HG02623 (cell line): ENCODE data around the gene ATP2C2.

Experiments
- ATAC-seq: cut with Tn5 transposase; IDR thresholded peaks from one replicate; pipeline ENCODE4 v1.9.1; 2021; ENCODE audit warnings: moderate library complexity; ENCODE audit not compliant: unreplicated experiment

The ATP2C2 gene

GRCh38 chr16:84508502-84508901 is 140.2 kb downstream of the ATP2C2 start:
- ATAC-seq = no peak

GRCh38 chr16:84509032-84509950 is 141.0 kb downstream of the ATP2C2 start:
- ATAC-seq = no peak

DNA sequence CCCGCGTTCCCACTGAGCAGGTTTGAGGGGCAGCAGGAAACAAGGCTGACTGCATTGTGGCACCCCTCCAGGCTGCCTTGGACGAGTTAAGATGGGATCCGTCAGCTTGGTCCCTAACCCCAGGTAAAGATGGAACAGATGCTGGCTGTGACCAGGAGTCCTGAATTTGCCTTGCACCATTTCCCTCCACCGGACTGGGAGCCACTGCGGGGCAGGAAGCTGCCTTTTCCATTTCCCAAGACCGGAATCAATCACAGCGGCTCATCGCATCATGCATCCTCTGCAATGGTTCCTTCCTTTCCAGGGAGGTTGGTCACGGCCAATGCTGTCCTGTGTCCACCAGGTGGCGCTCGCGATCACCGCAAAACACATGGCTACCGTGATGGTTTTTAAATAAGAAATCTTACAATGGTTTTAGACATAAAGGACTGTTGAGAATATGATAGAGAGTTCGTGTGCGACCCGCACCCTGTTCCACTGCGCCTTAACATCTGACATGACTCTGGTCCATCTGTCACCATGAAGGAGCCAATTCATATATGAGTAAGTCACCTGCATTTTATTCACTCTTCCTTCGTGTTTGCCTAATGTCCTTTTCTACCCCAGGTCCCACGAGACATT is 143.0 kb downstream of the ATP2C2 start:
- no peak for ATAC-seq

DNA sequence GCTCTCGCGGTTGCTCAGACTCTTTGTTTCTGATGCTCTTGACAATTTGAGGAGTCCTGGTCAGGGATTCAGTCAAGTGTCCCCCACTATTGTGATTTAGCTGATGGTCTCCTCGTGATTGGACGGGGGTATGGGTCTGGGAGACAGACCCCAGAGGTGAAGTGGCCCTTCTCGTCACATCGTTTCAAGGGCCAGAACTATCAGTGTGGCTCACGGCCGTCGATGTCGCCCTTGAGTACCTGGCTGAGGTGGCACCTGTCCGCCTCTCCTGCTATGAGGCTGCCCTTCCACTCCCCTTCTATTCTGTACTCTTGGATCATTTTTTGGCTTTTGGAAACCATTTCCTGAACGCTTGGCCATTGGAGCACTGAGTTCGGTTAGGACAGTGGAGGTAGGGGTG is 143.5 kb downstream of the ATP2C2 start:
- no peak for ATAC-seq

DNA sequence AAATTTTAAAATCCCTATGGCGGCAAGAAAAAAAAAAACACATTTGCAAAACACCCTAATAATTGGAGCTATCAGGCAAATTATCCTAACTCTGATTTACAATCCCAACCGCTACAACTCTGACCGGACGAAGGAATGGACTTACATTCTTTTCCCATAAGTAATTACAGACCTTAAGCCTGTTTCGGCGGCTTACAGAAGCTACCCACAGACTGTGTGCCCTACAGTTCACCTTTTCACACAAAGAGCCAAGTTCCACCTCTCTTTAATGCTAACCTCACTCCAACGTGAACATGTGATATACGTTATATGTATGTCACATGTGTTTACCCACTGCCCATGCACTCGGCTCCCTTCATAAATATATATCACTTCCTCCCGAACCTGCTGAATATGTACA is 144.8 kb downstream of the ATP2C2 start:
- ATAC-seq = no peak

DNA sequence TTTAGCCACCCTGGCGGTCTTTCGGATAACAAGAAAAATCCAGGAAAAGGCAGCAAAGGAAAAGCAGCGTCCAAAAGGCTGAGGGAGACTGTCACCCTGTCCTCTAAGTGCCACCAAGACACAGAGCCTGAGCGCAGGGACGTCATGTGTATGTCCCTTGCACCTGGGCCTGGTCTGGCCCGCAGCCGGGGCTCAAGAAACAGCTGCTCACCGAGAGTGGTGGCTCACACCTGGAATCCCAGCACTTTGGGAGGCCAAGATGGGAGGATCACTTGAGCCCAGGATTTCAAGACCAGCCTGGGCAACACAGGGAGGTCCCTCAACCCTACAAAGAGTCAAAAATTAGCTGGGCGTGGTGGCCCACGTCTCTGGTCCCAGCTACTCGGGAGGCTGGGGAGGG is 145.3 kb downstream of the ATP2C2 start:
- ATAC-seq = no peak
